Body of pancreas (tissue), 4 donors: ENCODE data around the gene FUS.

Experiments
- POLR2A ChIP-seq, 3 donors: fragments of 450-650 bp; IDR thresholded peaks; one replicate each; pipeline ENCODE4 v1.6.1; 2016; ENCODE audit warnings: antibody characterized with exemption in 3 of 3, mild to moderate bottlenecking in 2 of 3
- TF ChIP-seq, protein P1 (sequence below), 7 experiments: fragments of 450-650 bp in 4 of 7; fragments of 200-600 bp in 3 of 7; sonication (generic) in 3 of 7; IDR thresholded peaks; one replicate each; pipeline ENCODE4 v1.5.1; 2016 to 2019; ENCODE audit warnings: antibody characterized with exemption in 7 of 7

DNA sequence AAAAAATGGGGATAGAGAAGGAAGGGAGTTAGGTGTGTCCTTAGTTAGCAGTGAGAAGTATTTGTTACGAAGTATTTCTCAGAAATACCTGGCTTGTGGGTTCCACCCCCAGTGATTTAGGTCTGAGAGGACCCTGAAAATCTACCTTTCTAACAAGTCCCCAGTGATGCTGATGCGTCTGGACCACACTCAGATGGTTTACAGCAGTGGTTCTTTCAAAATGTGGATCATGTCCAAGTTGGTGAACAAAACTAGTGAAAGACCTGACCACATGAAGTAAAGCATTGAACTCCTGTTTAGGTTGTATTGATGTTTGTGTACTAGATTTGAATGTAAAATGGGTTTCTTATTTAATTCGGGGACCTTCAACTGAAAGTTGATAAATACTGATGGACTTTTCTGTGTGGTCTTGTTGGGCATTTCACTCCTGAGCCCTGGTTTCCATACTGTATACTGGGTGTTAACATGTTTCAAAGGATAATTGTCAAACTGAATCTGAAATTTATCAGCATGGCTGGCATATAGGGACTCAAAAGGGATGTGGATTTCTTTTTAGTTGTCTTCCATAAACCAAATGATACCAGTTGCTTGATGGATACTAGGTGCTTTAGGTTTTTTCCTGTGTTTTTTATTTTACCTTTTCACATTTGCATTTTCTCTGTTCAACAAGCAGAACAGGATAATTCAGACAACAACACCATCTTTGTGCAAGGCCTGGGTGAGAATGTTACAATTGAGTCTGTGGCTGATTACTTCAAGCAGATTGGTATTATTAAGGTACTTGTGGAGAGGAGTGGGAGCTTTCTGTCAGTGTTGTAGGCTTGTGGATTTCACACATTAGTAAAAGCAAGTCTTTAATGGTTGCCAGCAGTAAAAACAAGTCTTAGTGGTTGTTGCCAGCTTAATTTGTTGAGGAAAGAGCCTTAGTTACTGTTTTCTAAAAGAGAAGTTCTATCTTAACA is 8.8 kb downstream of the FUS start:
- no peak for TF ChIP-seq POLR2A (IDR thresholded peaks at IDR 0.05)
- TF ChIP-seq, protein P1, sequence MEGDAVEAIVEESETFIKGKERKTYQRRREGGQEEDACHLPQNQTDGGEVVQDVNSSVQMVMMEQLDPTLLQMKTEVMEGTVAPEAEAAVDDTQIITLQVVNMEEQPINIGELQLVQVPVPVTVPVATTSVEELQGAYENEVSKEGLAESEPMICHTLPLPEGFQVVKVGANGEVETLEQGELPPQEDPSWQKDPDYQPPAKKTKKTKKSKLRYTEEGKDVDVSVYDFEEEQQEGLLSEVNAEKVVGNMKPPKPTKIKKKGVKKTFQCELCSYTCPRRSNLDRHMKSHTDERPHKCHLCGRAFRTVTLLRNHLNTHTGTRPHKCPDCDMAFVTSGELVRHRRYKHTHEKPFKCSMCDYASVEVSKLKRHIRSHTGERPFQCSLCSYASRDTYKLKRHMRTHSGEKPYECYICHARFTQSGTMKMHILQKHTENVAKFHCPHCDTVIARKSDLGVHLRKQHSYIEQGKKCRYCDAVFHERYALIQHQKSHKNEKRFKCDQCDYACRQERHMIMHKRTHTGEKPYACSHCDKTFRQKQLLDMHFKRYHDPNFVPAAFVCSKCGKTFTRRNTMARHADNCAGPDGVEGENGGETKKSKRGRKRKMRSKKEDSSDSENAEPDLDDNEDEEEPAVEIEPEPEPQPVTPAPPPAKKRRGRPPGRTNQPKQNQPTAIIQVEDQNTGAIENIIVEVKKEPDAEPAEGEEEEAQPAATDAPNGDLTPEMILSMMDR (IDR thresholded peaks at IDR 0.05) = no peak
